ENCODE results near the gene NFYA.

- TF ChIP-seq, protein P1, sequence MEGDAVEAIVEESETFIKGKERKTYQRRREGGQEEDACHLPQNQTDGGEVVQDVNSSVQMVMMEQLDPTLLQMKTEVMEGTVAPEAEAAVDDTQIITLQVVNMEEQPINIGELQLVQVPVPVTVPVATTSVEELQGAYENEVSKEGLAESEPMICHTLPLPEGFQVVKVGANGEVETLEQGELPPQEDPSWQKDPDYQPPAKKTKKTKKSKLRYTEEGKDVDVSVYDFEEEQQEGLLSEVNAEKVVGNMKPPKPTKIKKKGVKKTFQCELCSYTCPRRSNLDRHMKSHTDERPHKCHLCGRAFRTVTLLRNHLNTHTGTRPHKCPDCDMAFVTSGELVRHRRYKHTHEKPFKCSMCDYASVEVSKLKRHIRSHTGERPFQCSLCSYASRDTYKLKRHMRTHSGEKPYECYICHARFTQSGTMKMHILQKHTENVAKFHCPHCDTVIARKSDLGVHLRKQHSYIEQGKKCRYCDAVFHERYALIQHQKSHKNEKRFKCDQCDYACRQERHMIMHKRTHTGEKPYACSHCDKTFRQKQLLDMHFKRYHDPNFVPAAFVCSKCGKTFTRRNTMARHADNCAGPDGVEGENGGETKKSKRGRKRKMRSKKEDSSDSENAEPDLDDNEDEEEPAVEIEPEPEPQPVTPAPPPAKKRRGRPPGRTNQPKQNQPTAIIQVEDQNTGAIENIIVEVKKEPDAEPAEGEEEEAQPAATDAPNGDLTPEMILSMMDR (conservative IDR thresholded peaks at IDR 0.05; ENCODE audit: low read length): no peak
- TF ChIP-seq EZH2phosphoT487 (IDR thresholded peaks at IDR 0.05; ENCODE audit: borderline replicate concordance, low read depth, low read length): no peak
Observed at GRCh38 chr6:41042226-41043055, 30.3 kb upstream of the NFYA start, which contains the start of gene TSPO2.

Measured in OCI-LY7 (cell line).